Mononuclear cell (primary cell): ENCODE results near the gene TTF2. TPM values are rescaled to one million over a fixed set of nuclear protein-coding genes. Genes with fewer than 3 reads are reported as not detected.
"Not testable (repeated sequence)": the region's sequence is repeated elsewhere in the genome, so short reads cannot be mapped to it uniquely, and the experiment has no call there.

ENCODE experiments used
- H3K27me3 ChIP-seq: 2 replicates; pipeline ENCODE4 v1.6.0; 2011; ENCODE audit warnings: low read length, control low read depth; ENCODE audit not compliant: insufficient read depth
- H3K4me1 ChIP-seq: 2 replicates; pipeline ENCODE4 v1.5.1; 2011; ENCODE audit warnings: mild to moderate bottlenecking, low read length, control low read depth; ENCODE audit not compliant: insufficient read depth
- H3K4me3 ChIP-seq: 2 replicates; pipeline ENCODE4 v1.5.1; 2011; ENCODE audit warnings: mild to moderate bottlenecking, low read length, moderate library complexity
- H3K9me3 ChIP-seq: 2 replicates; pipeline ENCODE4 v1.5.1; 2011; ENCODE audit warnings: low read depth, mild to moderate bottlenecking, control low read depth, low read length
- total RNA-seq: library from RNA; depleted of rRNA; stranded (reverse); fragments of >200 nt; gene quantifications from one replicate; pipeline ENCODE4 v1.2.3, GENCODE V29; 2012

The TTF2 gene
- total RNA-seq, 1 donor = 31.4 TPM

DNA sequence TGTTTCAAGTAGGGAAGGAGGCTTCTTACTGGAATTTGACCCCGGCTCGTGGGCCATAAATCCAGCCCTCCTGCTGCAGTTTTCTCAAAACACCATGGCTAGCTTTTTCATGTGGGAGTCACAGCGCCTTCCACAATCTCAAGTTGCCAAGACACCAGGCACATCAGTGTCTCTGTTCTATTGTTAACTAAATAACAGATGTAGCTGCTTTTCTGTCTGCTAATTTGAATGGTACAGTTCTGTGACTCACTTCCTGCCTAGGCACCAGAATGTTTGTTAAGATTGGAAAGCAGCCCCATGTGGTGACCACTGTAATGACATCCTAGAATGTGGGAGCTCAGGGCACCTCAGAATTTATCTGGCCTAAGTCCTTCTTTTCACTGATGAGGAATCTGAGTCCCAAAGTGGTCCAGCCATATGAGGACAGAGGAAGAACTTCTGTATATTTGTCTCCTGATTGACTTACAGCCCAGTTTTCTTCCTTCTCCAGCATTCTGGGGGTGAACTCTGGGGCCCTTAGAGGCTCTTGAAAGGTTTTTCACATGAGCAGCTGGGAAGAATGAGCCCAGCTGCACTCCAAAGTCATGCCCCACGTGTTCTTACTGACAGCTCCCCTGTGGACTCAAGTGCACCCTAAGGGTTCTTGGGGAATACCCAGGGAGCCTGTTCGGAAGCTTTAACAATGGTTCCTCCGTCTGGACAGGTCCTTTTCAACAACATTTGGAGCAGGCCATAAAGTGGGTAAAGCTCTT is 33.9 kb downstream of the TTF2 start:
- Histone ChIP-seq H3K27me3 (no peaks in the 10 kb centered on the region), H3K4me3 (no peak overlapping the region), H3K9me3 (no peaks in the 10 kb centered on the region)

DNA sequence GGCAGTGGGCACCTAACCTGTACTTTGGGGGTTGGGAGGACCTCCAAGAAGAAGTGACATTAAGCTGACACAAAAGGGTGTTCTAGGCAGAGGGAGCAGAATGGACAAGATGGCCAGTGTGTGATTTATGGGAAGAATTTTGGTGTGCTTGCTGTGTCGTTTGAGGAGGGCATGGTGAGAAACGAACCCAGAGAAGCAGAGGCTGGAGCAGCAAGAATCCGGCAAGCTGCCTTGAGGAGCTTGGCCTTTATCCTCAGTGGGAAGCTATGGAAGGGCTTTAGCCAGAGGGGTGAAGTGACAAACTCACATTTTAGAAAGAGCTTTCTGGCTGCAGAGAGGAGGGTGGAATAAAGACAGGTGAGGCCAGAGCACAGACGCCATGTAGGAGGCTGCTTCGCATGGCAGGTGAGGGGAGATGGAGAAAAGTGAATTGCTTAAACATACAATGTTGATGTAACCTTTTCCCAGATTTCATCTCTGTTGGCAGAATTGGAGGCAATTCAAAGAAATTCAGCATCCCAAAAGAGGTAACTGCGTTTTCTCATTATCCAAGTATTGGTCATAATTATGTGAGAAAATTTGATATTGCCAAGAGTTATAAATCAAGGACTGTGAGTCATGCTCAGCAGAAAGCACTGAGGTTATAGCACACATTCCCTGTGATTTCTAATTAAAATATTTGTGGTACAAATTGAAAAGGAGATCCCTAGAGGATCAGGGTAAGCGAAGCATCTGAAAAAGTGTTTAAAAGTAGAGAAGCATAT is 34.9 kb downstream of the TTF2 start:
- no peaks in the 10 kb centered on the region for H3K9me3 ChIP-seq
- no peaks in the 10 kb centered on the region for H3K4me1 ChIP-seq
- no peaks in the 10 kb centered on the region for H3K27me3 ChIP-seq
- H3K4me3 ChIP-seq = no peak overlapping the region

More for the DNA sequence above, 33.9 kb downstream of the TTF2 start:
- no peaks in the 10 kb centered on the region for H3K4me1 ChIP-seq

DNA sequence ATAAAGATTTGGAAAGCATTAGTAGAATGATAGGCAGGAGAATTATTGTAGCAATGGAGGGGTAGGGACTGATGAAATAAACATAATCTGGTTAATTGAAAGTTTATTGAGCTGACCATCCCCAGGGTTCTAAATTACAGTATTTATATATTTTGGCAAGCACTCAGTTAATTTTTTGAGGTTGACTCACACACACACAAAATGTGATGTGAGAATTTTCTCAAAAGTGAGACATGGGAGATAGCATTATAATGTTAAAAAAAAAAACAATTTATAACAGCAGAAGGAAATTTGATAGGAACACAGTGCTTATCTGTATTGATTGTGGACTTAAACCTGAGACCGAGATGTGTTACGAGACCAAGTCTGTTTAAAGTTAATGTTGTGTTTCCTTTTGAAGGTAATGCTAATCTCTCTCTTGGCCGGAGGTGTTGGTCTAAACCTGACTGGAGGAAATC is 36.9 kb downstream of the TTF2 start:
- H3K4me1 ChIP-seq = no peaks in the 10 kb centered on the region
- H3K4me3 ChIP-seq = no peak overlapping the region
- H3K27me3 ChIP-seq = no peaks in the 10 kb centered on the region
- no peaks in the 10 kb centered on the region for H3K9me3 ChIP-seq

DNA sequence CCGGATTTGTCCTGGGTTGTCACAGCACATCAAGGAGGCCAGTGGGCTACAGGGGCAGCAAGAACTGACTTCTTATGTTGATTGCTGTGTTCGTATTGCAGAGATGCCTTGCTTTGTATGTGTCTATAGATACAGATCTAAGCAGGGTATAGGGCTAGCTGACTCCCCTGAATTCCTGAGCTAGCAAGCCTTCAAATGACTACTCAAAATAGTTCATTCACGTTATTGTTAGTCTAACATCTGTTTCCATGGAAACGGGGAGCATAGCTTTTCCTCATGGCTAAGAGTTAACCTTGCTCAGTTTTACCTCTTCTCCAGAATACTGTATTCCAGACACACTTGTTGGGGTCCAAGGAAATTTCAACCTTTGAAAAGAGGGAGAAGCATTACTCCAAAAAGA is 37.3 kb downstream of the TTF2 start:
- no peaks in the 10 kb centered on the region for H3K4me1 ChIP-seq
- H3K9me3 ChIP-seq = no peaks in the 10 kb centered on the region
- H3K27me3 ChIP-seq = no peaks in the 10 kb centered on the region
- no peak overlapping the region for H3K4me3 ChIP-seq

DNA sequence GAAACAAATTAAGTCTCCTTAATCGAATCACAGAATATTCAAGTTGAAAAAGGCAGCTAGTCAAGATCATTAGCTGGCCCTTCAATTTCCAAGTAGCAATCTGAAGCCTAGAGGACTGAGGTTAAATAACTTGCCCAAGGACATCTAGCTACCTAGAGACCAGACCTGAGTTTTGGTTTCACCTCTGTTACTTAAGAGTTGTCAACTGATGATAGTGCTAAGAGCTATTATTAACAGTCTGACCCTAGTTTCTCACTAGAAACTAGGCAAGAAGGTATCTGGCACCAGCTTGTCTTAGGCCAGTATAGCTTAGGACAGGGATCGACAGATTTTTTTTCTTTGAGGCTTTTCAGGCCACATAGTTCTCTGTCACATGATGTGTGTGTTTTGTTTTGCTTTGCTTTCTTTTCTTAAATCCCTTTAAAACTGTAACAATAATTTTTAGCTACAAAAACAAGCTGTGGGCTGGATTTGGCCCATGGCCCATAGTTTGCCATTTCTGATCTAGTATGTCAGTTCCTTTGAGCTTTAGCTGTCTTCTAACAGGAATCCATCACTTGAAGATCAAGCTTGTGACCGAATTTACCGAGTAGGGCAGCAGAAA is 38.3 kb downstream of the TTF2 start:
- Histone ChIP-seq H3K4me1 (no peaks in the 10 kb centered on the region), H3K27me3 (no peaks in the 10 kb centered on the region), H3K4me3 (no peak overlapping the region), H3K9me3 (no peaks in the 10 kb centered on the region)

DNA sequence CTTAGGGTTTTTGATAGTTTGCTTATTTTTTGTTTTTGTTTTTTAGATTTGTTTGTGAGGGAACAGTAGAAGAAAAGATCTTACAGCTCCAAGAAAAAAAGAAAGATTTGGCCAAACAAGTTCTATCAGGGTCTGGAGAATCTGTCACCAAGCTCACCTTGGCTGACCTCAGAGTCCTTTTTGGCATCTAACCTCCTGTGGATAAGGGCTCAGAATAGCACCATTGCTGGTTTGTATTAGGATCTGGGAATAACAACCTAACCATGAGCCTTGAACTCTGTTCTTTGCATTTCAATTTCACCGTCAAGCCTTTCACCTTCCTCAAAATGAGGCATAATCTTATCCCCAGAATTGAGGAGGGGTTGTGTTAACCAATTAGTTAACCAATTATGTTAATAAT is 41.2 kb downstream of the TTF2 start:
- Histone ChIP-seq H3K4me3 (no peak overlapping the region), H3K27me3 (no peaks in the 10 kb centered on the region), H3K9me3 (no peaks in the 10 kb centered on the region), H3K4me1 (no peaks in the 10 kb centered on the region)

DNA sequence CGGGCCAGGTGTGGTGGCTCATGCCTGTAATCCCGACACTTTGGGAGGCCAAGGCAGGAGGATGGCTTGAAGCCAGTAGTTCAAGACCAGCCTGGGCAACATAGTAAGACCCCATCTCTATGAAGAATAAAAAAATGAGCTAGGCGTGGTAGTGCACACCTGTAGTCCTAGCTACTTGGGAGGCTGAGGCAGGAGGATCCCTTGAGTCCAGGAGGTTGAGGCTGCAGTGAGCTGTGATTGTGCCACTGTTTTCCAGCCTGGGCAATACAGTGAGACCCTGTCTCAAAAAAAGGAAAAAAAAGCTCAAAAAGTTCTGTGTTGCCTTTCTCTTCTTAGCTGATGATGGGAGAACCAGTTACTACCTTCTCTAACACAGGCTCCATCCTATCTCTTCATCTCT is 41.7 kb downstream of the TTF2 start:
- not testable (repeated sequence) for H3K4me3 ChIP-seq, H3K27me3 ChIP-seq, H3K4me1 ChIP-seq, H3K9me3 ChIP-seq

DNA sequence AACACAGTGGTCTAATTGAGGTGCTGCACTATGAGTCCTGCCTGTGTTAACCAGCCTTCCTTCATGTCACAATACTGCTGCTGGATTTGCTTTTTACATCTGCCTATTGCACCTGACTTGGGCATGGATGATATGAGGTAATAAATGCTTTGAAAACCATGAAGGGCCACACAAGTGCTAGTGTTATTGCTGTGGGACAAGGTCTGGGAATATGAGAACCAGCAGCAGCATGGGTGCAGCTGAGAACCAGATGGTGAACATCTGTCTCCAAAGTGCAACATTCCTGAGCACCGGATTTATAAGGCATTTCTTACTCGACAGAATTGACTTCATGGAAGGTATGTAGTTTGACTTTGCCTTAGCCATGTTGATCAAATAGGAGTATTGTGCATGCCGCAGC is 44.9 kb downstream of the TTF2 start:
- Histone ChIP-seq H3K4me1 (no peaks in the 10 kb centered on the region), H3K27me3 (no peaks in the 10 kb centered on the region), H3K4me3 (no peak overlapping the region), H3K9me3 (no peaks in the 10 kb centered on the region)

DNA sequence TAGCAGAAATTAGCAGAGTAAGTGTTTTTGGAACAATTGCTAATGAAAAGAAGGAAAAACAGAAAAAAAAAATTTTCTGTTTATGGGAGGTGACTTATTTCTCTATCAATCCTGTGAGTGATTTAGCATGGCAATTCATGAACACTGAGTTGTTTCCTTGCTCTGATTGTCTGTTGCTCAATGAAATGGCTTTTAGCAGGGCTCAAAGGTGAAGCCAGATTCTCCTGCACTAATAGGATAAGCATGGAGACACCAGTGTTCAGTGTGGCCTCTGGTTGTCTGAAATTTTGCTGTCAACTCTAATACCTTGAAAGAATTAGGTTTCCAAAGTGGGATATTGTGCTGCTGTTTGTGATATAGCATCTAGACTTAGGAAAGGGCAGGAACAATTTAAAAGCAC is 45.6 kb downstream of the TTF2 start:
- Histone ChIP-seq H3K4me3 (no peak overlapping the region), H3K9me3 (no peaks in the 10 kb centered on the region), H3K4me1 (no peaks in the 10 kb centered on the region), H3K27me3 (no peaks in the 10 kb centered on the region)

DNA sequence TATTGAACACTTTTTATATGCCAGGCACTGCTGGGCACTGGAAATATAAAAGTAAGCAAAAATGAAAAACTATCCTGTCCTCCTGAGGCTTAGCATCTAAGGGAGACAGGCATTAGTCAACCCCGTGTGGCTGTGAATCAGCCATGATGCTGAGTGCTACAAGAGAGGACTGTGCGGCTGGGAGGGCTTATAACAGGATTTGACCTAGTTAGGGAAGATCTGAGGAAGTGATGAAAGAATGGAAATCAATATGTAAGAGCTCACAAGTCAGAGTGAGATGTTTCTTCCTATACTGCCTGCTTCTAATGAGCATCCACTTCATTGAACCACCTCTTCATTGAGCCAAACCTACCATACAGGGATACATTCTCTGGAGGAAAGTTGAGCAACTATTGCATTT is 46.4 kb downstream of the TTF2 start:
- Histone ChIP-seq H3K4me3 (no peak overlapping the region), H3K9me3 (no peaks in the 10 kb centered on the region), H3K27me3 (no peaks in the 10 kb centered on the region), H3K4me1 (no peaks in the 10 kb centered on the region)

DNA sequence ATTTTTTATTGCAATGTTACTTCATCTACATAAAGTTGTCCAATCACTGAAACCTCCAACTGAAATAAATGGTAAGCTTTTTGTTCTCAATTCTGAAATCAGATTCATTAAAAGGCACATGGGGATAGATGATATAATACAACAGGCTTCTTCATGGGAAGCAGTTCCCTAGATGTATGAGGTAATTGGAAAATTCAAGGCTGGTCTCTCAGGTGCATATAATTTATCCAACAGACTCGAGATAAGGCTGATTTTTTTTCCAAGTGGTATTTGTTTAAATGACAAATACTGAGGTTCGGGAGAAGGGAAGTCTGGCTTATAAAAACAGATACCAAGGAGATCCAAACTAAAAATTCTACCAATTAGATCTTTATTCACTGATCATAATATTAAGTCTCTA is 47.2 kb downstream of the TTF2 start:
- no peaks in the 10 kb centered on the region for H3K4me1 ChIP-seq
- no peaks in the 10 kb centered on the region for H3K27me3 ChIP-seq
- H3K4me3 ChIP-seq = no peak overlapping the region
- no peaks in the 10 kb centered on the region for H3K9me3 ChIP-seq

DNA sequence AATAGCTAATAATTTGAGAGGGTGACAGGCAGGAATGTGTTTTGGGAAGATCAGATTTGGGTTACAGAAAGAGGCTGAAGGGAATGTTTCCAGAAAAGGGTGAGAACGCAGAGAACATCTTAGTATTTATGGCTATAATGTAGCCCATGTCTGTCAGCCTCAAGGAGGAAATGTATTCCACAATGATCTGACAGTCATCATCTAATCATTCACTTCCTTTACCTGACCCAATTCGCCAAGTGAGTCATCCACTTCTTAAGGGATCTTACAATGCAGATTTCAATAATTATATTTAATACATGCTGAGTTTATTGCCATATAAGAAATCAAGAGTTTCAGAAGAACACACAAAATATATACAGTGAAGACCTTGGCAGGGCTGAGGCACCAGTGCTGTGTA is 50.6 kb downstream of the TTF2 start:
- Histone ChIP-seq H3K4me1 (no peaks in the 10 kb centered on the region), H3K9me3 (no peaks in the 10 kb centered on the region), H3K27me3 (no peaks in the 10 kb centered on the region), H3K4me3 (no peak overlapping the region)

DNA sequence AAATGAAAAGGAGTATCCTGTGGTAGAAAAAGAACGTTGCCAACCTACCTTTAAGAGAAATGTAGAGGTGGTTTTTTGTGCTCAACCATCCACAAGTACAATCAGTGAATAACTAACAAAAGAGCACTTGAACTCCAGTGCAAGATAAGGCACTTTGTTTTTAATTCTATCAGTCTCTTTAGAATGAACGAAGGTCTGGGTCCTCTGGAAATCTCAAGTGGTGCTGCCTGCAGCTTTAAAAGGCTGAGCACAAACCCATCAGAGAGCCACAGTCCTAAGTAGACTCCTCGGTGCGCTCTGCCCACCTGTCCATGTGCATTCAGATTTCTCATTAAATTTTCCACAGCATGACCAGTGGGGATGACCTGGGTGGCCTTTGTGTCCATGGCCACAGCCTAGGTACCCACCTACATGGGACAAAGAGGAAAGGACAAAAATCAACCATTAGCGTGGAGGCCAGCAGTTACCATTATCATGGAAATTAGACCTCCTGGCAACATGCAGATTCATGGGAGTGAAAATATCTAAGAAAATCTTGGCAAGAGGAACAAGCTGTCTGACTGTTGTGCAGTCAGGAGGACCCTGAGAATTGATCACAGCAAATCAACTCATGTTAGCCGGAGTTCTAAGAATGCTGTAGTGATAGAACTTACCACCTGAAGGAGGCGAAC is 52.1 kb downstream of the TTF2 start:
- Histone ChIP-seq H3K4me1 (no peaks in the 10 kb centered on the region), H3K4me3 (no peak overlapping the region), H3K27me3 (no peaks in the 10 kb centered on the region), H3K9me3 (no peaks in the 10 kb centered on the region)

DNA sequence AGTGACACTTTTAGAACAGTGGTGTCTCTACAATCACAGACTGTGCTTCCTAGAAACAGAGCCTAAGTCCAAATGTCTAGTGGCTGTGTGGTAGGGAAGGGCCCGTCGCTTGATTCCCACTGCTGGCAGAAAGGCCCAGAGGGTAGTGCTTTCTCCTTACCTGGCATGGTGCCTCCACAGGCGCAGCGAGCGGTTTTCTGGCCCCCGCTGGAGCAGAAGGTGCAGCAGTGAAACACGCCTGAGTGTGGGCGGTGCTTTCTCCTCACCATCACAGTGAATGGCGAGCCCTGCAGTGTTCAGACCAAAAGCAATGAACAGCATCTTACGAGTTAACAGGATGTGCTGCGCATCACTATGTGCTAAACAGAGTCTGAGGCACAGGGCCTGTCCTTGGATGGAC is 53.1 kb downstream of the TTF2 start:
- H3K27me3 ChIP-seq = no peaks in the 10 kb centered on the region
- no peak overlapping the region for H3K4me3 ChIP-seq
- H3K9me3 ChIP-seq = no peaks in the 10 kb centered on the region
- no peaks in the 10 kb centered on the region for H3K4me1 ChIP-seq

DNA sequence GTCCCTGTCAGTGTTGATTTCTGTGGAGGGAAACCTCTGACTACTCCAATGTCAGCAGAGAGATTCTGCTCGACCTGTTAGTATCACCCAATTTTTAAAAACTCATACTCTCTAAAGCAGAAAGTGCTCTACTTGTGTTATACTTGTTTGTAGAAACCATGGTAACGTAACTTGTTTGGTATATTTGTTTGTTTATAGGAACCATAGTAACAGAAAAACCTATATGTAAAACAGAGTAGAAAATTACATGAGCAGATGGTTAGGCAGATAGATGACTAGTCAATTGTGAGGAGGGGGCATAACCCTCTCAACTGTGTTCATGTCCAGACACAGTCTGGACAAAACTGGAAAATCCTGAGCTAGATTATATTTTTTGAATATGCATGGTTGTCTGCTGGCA is 54.8 kb downstream of the TTF2 start:
- Histone ChIP-seq H3K27me3 (no peaks in the 10 kb centered on the region), H3K4me1 (no peaks in the 10 kb centered on the region), H3K4me3 (no peak overlapping the region), H3K9me3 (no peaks in the 10 kb centered on the region)
